ENCODE measurements around the gene COL4A6. TPM values are rescaled to one million over a fixed set of nuclear protein-coding genes. Genes with fewer than 3 reads are reported as not detected.
A peak's percentile ranks its signal among the peaks of the same experiment; 100 is the strongest.

The COL4A6 gene
- total and polyA plus RNA-seq, 2 of the 4 experiments (the other 2 are of a cell fraction) = 0.36 to 0.74 TPM

GRCh38 chrX:108468486-108468885 lies 30.3 kb upstream of the COL4A6 start:
- ChIA-PET CTCF (no interaction called here), POLR2A (ENCODE audit: unreplicated experiment) (no interaction called here)
- Histone ChIP-seq H4K8ac (ENCODE audit: low read depth in 2 of 2, low read length in 2 of 2) (no peak overlapping the region), H4K91ac (ENCODE audit: insufficient read depth, low read depth, low read length) (no peak overlapping the region), H3K4ac (ENCODE audit: low read depth, low read length) (no peak overlapping the region), H3K9me1 (ENCODE audit: insufficient read depth, low read length) (no peaks in the 10 kb centered on the region; the same call in 1 of the 2 replicates), H3K4me1 (ENCODE audit: control insufficient read depth, insufficient read depth, low read length) (no peaks in the 10 kb centered on the region), H3K36me3 (ENCODE audit: control insufficient read depth, insufficient read depth, low read length) (no peaks in the 10 kb centered on the region), H4K5ac (ENCODE audit: low read depth, low read length) (no peak overlapping the region), H2BK20ac (ENCODE audit: low read depth, low read length) (no peak overlapping the region), H3K9ac (ENCODE audit: low read depth, low read length) (no peak overlapping the region), H3K27ac (ENCODE audit: insufficient read depth, low read length) (peak overlapping the region; percentile 64; the same call in 1 of the 2 replicates), H2AK5ac (ENCODE audit: low read depth, low read length) (no peak overlapping the region), H3K4me3 (ENCODE audit: insufficient read depth, low read depth, low read length) (no peak overlapping the region), H3K56ac (ENCODE audit: extremely low read depth, insufficient read depth, low read length) (no peak overlapping the region), H2BK5ac (ENCODE audit: low read depth, low read length, poor library complexity, severe bottlenecking) (peak overlapping the region; percentile 54), H3K79me1 (ENCODE audit: low read depth in 1 of 2, low read length in 2 of 2) (peaks cover 0 to 6% of the 10 kb centered on the region in 2 experiments; a peak in 1 of 4 replicates), H3K23ac (ENCODE audit: low read depth, low read length) (no peak overlapping the region), H3K4me2 (ENCODE audit: low read depth, low read length) (no peak overlapping the region), H3K18ac (ENCODE audit: low read depth, low read length) (no peak overlapping the region), H4K20me1 (ENCODE audit: insufficient read depth, low read length) (no peaks in the 10 kb centered on the region; the same call in 1 of the 2 replicates), H3K27me3 (ENCODE audit: control insufficient read depth, insufficient read depth, low read length) (no peaks in the 10 kb centered on the region), H2BK15ac (ENCODE audit: low read depth, low read length) (no peak overlapping the region), H2BK120ac (ENCODE audit: low read depth, low read length) (0 out of 2 replicates have a peak overlapping the region, but pooled peaks have one; percentile 5), H2AFZ (replicated peaks; ENCODE audit: low read length, poor library complexity) (no peak overlapping the region), H3K14ac (replicated peaks; ENCODE audit: low read depth, low read length) (no peak overlapping the region), H3K9me3 (ENCODE audit: control insufficient read depth, insufficient read depth, low read length) (no peaks in the 10 kb centered on the region), H2AK9ac (replicated peaks; ENCODE audit: low read depth, low read length, poor library complexity) (no peak overlapping the region)
- TF ChIP-seq MXI1 (IDR thresholded peaks at IDR 0.05; ENCODE audit: borderline replicate concordance, low read depth, low read length) (no peak), CEBPB (IDR thresholded peaks at IDR 0.05; ENCODE audit: low read depth, low read length) (peak; percentile 70)
- WGBS, 2 experiments (ENCODE audit: extremely low coverage in 2 of 2, insufficient read length in 1 of 2) = no CpG with 5 or more reads among the region's 1 CpG
- in situ Hi-C loops (cut with MboI; ENCODE audit: low sequenced_read_pairs) (no loop called here), intact Hi-C loops (cut with micrococcal nuclease) (no loop called here), dilution Hi-C loops (cut with HindIII; ENCODE audit: low sequenced_read_pairs, unreplicated experiment) (no loop called here)
- peak; percentile 71 for DNase-seq
- ATAC-seq (ENCODE audit: low read depth) = peak; percentile 35; the same call in 1 of the 2 replicates
- no TSS peak for BruUV-seq (replicated peaks)
